Measurements from ENCODE around the gene ASPSCR1.

DNA sequence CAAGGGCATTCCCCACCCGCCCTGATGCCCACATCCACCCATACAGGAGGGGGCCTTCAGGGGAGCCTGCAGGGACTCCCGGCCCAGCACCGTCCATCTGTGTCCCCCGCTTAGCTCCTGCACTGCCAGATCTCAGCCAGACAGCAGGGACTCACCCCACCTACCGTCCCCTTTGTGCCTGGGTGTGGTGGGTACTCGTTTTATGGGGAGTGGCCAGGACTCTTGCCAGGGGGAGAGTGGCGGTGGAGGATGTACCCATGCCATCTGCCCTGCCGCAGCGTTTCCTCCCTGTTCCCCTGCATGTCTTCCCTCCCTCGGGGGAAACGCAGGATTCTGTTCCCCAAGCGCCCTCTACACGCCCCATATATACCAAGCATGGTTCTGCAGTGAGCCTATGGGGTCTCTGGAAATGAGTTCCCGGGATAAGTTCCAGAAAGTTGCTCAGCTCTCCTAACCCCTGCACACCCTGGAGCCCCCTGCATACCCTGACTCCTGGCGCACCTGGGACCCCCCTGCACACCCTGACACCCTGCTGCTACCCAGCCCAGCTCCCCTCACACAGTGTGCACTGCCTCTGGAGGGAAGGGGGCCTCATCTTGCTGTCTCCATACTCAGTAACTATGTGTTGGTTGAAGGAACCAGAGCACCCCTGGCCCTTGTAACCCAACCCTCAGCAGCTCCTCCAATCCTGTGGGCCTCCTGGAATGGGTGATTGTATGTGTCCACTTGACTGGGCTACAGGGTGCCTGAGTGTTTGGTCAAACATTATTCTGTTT lies 45.7 kb upstream of the ASPSCR1 start:
- TF ChIP-seq CTCF (IDR thresholded peaks at IDR 0.05 in 2 of 3, conservative IDR thresholded peaks at IDR 0.05 in 1 of 3; ENCODE audit: borderline replicate concordance in 1 of 3, insufficient read depth in 1 of 3, low read depth in 2 of 3, low read length in 2 of 3) (no peak), EZH2 (IDR thresholded peaks at IDR 0.05) (no peak), SP1 (IDR thresholded peaks at IDR 0.05; ENCODE audit: low read depth) (no peak), SIN3A (IDR thresholded peaks at IDR 0.05; ENCODE audit: low read depth) (peak; percentile 43; the same call in 1 of the 2 replicates), SRF (IDR thresholded peaks at IDR 0.05; ENCODE audit: low read depth) (no peak), POLR2A (IDR thresholded peaks at IDR 0.05; ENCODE audit: borderline replicate concordance, extremely low read depth, insufficient read depth, insufficient read length) (peak; percentile 21)

All from HCT116 (cell line).